Caki2 (cell line): Measurements from ENCODE around the gene RPEL1. TPM values are rescaled to one million over a fixed set of nuclear protein-coding genes. Genes with fewer than 3 reads are reported as not detected.
"Not testable (repeated sequence)": the region's sequence is repeated elsewhere in the genome, so short reads cannot be mapped to it uniquely, and the experiment has no call there.

Experiments used
- DNase-seq: peaks from one replicate; pipeline ENCODE4 v3.0.0-alpha.2; 2015; ENCODE audit warnings: low read depth
- in situ Hi-C: cut with HindIII; loops from 2 replicates; pipeline ENCODE4 v1.10.0; 2016; ENCODE audit warnings: low sequenced_read_pairs, low pct_unique_long_range_greater_than_20kb, mixed read lengths
- total RNA-seq: library from RNA; depleted of rRNA; stranded (reverse); fragments of >200 nt; shearing (Covaris generic); gene quantifications from 2 replicates; pipeline ENCODE4 v1.2.3, GENCODE V29; 2014; ENCODE audit warnings: low replicate concordance

Gene RPEL1
- total RNA-seq, 1 experiment from 2014 or later, result not detected

DNA sequence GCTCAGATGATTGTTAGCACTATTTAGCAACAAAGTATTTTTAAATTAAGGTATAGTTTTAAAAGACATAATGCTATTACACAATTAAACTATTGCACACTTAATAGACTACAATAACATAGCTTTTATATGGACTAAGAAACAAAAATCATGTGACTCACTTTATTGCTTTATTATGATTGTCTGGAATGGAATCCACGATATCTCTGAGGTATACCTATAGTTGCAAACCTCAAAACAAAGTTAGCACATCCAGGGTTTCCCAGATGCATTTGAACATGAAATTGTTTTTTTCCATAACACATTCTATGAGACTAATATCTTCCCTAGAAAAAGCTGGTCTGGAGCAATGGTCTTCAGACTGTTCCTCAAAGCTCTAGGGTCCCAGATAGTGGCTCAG, 18.3 kb upstream of the RPEL1 start:
- in situ Hi-C loops, result no loop called here
- DNase-seq, result no peak

DNA sequence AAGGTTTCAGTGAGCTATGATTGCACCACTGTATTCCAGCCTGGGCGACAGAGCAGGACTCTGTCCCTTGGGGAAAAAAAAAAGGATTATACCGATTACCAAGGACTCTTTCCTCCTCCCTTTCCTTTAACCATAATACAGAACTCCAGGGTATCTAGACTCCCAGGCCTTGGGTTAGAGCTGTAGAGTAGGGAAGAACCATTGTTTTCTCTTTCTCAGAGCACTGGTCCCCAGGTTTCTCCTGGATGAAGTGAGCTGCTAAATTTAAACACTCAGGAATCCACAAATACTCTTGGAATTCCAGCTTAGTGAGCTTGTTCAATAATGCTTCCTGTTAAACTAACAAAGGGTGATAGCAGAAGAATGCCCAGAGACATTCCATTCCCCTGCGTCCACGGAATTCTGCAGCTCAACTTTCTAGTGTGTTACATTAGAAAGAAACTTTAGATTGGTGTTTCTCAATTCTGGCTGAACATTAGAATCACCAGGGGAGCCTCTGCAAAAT, 14.6 kb upstream of the RPEL1 start:
- peak; percentile 87 for DNase-seq
- in situ Hi-C loops, result no loop called here

DNA sequence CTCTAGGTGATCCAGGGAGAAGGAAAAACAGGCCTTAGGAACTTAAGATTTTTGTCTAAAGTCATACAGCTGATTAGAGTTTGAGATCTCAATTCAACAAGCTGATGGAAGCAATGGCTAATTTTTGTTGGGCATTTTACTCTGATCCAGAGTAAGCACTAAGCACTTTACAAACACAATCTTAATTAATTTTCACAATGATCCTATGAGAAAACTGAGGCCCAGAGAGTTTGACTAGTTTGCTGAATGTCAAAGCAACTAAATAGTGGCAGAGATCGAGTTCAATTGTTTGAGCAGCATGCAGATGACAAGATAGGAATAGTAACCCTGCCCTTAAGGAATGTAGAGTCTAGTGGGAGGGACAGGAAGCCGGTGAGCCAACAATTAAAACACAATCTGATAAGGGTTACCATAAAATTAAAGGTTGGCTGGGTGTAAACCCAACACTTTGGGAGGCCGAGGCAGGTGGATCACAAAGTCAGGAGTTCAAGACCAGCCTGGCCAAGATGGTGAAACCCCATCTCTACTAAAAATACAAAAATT, 13.5 kb upstream of the RPEL1 start:
- peak; percentile 65 for DNase-seq
- in situ Hi-C loops, result no loop called here

DNA sequence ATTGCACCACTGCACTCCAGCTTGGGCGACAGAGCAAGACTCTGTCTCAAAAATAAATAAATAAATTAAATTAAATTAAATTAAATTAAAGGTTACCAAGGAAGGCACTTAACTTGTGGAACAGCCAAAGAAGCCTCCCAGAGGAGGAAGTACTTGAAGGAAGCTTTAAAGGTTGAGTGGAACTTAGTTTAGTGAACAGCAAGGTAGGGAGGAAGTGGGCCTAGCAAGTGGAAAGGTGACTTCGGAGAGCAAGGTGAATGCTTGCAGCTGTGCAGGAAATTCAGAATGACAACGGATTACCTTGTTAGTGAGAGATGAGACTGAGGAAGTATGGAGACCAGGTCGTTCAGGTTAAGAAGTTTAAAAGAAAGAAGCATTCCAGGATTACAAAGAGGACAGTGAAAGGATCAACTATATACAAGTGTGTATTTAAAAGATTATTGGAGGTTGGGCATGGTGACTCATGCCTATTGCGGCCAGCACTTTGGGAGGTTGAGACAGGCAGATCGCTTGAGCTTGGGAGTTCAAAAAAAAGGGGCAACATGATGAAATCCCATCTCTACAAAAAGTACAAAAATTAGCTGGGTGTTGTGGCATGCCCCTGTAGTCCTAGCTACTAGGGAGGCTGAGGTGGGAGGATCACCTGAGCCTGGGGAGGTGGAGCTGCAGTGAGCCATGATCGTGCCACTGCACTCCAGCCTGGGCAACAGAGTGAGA, 12.8 kb upstream of the RPEL1 start:
- in situ Hi-C loops, result no loop called here

DNA sequence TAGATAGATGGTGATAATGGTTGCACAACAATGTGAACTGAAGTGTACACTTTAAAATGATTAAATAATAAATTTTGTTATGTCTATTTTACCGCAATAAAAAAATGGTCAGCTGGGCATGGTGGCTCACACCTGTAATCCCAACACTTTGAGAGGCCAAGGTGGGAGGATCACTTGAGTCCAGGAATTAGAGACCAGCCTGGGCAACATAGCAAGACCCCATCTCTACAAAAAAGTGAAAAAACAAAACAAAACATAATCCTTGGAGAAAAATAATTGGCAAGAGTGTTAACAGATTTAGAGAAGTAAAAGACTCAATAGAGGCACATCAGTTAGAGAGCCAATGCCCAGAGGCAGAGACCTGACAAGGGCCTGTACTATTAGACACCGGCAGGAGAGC, 9.9 kb upstream of the RPEL1 start:
- in situ Hi-C loops, result no loop called here
- no peak for DNase-seq

More for the DNA sequence above, 12.8 kb upstream of the RPEL1 start:
- peak; percentile 69 for DNase-seq

DNA sequence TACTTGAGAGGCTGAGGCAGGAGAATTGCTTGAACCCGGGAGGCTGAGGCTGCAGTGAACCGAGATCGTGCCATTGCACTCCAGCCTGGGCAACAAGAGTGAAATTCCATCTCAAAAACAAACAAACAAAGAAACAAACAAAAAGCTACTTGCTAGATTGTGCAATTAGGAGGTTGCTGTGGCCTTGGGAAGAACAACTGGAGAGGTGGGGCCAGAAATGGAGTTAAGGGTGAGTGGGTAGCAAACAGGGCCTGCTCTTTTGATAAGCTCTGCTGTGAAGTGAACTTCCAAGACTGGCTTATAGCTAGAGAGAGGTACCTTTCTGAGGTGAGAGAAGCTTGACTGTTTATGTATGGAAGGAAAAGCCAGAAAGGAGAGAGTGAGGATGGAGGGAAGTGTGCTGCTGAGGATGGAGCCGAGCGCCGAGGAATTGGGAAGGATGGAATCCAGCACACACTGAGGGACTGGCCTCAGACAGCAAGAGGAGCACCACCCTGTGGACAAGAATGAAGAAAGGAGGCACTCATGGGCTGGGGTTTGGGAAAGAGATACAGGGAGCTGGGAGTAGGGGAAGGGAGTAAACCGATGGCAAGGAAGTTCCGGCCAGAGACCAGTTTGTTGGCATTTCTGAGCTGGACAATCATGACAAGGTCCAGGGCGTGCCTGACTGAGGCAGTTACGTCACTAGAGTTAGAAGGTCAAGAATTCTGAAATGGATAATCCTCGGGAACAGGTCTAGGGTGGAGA, 7.0 kb upstream of the RPEL1 start:
- peak; percentile 65 for DNase-seq
- in situ Hi-C loops, result no loop called here

DNA sequence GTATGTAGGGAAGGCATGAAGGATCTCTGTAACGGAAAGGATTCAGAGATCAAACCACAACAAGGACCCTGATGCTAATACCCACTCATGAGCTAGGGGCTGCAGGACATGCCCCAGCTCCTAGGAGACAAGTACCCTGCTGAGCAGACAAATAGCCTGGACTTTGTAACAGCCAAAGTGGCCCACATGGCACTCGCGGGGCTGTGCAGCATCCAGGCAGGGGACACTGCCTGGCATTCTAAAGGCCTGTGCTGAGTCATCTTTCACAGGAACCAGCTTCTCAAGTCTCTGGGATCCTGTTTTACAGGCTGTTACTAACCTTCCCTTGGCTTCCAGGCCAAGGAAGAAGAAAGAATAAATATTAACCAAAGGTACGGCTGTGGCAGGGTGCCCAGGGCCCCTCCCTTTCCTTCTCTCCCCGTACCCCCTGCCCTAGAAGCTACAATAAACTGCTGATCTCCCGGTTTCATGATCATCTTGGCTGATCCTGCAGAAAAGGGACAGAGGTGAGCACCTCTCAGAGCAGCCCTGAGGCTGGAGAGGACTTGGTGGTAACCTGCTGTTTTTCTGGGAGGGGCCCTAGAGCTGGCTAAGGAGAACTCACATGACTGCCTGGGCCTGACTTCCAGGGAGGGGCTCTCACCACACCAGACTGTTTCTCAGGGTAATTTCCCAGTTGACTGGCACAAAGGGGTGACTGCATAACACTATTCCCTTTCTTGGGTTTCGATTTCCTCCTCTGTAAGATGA, 4.2 kb upstream of the RPEL1 start:
- peak; percentile 99 for DNase-seq
- in situ Hi-C loops, result no loop called here

DNA sequence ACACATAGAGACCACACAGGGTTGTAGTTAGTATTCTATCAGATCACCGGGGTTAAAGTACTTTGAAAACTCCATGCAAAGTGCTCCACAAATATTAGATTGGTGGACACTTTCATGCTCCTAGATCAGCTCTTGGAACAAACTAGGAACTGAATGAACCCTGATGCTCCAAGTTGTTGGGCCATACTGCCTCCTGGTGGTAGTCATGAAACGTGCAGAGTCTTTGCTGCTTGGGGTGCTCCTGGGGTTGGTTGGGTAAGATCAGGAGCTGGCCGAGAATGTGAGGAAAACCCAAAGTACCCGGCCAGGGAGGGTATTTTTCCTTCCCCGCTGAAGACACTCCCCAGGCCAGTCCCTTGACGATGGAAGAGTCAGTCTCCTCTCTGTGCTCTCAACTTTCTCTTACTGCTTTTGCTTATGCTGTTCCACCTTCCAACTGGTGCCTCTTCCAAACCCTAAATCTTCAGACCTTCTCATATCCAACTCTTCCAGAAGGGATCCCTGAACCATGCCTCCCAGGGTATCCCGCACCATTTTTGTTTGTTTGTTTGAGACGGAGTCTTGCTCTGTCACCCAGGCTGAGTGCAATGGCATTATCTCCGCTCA, 918 bp upstream of the RPEL1 start:
- in situ Hi-C loops, result no loop called here
- DNase-seq, result peak; percentile 55

DNA sequence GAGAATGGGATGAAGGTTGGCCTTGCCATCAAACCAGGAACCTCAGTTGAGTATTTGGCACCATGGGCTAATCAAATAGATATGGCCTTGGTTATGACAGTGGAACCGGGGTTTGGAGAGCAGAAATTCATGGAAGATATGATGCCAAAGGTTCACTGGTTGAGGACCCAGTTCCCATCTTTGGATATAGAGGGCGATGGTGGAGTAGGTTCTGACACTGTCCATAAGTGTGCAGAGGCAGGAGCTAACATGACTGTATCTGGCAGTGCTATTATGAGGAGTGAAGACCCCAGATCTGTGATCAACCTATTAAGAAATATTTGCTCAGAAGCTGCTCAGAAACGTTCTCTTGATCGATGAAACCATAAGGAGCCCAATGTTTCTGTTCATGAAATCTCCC, 637 bp downstream of the RPEL1 start:
- no peak for DNase-seq
- in situ Hi-C loops, result no loop called here

DNA sequence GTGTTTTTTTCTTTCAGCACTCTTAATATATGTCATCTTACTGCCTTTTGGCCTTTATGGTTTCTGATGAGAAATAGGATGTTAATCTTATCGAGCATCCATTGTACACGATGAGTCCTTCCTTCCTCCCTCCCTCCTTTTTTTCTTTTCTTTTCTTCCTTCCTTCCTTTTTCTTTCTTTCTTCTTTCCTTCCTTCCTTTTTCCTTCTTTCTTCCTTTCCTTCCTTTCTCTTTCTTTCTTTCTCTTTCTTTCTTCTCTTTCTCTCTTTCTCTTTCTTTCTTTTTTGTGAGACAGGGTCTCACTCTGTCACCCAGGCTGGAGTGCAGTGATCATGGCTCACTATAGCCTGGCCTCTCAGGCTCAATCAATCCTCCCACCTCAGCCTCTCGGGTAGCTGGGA, 8.4 kb downstream of the RPEL1 start:
- in situ Hi-C loops, result no loop called here
- DNase-seq, result no peak

DNA sequence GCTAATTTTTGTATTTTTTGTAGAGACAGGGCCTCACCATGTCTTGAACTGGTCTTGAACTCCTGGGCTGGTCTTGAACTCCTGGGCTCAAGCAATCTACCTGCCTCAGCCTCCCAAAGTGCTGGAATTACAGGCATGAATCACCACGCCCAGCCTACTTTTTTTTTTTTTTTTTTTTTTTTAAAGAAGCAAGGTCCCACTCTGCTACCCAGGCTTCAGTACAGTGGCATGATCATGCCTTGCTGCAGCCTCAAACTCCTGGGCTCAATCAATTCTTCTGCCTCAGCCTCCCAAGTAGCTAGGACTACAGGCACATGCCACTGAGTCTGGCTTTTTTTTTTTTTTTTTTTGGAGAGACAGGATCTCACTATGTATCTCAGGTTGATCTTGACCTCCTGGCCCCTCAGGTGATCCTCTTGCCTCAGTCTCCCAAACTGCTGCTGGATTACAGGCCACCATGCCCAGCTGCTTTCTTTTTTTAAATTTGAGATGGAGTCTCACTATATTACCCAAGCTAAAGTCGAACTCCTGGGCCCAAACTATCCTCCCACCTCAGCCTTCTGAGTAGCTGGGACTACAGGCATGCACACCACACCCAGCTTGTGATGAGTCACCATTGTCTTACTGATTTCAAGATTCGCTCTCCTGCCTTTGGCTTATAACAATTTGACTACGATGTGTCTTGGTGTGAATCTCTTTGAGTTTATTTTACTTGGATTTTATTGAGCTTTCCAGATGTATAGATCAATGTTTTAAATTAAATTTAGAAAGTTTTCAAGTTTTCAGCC, 9.0 kb downstream of the RPEL1 start:
- peak; percentile 49 for DNase-seq
- in situ Hi-C loops, result no loop called here

DNA sequence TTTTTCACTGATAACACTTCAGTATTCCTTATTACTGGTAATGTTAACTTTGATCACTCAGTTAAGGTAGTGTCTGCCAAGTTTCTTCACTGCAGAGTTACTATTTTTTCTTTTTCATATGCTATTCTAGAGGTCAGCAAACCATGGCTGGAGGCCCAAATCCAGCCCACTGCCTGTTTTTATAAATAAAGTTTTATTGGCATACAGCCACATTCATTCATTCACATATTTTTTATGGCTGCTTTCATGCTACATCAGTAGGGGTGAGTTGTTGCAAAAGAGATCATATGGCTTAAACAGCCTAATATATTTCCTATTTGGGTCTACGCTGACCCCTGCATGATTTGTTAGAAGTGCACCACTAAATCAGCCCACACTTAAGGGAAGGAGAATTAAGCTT, 10.9 kb downstream of the RPEL1 start:
- in situ Hi-C loops, result no loop called here
- no peak for DNase-seq

DNA sequence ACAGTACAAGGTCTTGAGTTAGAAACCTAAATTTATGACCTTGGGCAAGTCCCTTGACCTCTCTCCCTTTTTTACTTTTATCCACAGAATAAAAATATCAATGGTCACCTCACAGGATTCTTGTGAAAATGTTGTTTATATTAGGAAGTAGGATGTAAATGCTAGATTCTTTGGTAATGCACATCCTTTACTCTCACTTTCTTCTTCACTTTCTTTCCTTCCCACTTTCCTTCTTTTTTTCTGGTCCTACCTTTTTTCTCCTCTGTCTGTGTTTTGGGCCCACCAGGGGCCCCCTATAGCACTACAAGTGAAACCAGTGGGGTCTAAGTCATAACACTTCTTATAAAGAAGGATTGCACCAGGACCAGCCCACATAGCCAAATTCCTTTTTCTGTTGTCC, 12.1 kb downstream of the RPEL1 start:
- no peak for DNase-seq
- in situ Hi-C loops, result no loop called here

DNA sequence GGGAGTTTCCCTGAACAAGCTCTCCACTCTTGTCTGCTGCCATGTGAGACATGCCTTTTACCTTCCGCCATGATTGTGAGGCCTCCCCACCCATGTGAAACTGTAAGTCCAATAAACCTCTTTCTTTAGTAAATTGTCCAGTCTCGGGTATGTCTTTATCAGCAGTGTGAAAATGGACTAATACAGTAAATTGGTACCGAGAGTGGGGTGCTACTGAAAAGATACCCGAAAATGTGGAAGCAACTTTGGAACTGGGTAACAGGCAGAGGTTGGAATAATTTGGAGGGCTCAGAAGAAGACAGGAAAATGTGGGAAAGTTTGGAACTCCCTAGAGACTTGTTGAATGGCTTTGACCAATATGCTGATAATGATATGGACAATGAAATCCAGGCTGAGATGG, 13.2 kb downstream of the RPEL1 start:
- in situ Hi-C loops, DNase-seq: not testable (repeated sequence)

DNA sequence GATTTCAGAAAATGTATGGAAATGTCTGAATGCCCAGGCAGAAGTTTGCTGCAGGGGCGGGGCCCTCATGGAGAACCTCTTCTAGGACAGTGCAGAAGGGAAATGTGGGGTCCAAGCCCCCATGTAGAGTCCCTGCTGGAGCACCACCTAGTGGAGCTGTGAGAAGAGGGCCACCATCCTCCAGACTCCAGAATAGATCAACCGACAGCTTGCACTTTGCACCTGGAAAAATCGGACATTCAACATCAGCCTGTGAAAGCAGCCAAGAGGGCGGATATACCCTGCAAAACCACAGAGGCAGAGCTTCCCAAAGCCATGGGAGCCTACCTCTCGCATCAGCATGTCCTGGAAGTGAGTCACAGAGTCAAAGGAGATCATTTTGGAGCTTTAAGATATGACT, 14.3 kb downstream of the RPEL1 start:
- DNase-seq, result no peak
- in situ Hi-C loops, result no loop called here

DNA sequence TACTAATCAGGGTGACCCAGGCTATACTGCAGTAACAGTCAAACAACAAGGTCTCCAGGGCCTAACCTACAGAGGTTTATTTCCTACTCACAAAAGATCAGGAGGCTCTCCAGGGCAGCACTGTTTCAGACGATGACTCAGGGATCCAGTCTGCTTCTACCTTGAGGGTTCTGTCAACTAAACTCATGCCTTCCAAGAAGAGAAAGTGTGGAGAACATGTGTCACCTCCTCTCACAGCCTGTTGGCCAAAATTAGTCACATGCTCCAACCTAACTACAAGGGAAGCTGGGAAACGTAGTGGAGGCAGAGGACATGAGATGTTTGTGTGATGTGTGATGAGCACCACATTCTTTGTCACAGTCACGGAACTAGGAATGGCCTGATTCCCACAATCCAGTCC, 16.5 kb downstream of the RPEL1 start:
- in situ Hi-C loops, result no loop called here
- DNase-seq, result no peak

DNA sequence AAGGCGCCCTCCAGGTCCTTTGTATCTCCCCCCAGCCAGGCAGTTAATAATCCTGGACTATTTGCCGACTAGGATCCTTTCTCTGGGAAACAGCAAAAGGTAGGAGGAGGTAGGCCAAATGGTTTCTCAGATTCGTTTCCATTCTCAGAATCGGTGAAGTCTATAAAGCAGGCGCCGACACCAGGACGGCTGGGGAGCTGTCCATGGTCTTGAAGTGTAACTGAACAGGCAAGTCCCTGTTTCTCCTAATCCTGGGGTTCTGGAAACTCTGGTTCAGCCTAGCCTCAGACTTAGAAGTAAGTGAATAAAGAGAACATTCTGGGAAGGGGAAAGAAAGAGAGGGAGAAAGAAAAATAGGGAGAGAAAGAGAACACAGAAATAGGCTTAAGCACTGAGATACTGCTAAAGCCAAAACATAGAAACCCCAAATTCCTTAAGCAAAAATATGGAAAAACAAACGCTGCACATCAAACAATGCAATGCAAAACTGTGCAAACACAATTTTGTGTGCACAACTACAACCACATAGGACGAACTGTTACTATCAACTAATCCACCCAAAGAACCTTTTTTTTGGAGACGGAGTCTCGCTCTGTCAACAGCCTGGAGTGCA, 20.1 kb downstream of the RPEL1 start:
- in situ Hi-C loops, result no loop called here
- DNase-seq, result peak; percentile 30
